A549 (cell line): Measurements from ENCODE around the gene TWIST2.

Experiments used
- CBX8 ChIP-seq: fragments of 200-600 bp; sonication (generic); IDR thresholded peaks from 2 replicates; pipeline ENCODE4 v1.6.1; 2016
- CTCF ChIP-seq: fragments of >200 bp; sonication (Bioruptor Twin); formaldehyde crosslinking; IDR thresholded peaks from 3 replicates; pipeline ENCODE4 v1.5.1; 2016
- MAFK ChIP-seq: fragments of 450-650 bp; IDR thresholded peaks from 2 replicates; pipeline ENCODE4 v1.6.1; 2014; ENCODE audit not compliant: partially characterized antibody
- NFE2L2 ChIP-seq: fragments of 150-350 bp; conservative IDR thresholded peaks from 2 replicates; pipeline ENCODE4 v1.6.1; 2014; ENCODE audit warnings: low read length
- USF2 ChIP-seq: fragments of 450-650 bp; IDR thresholded peaks from 2 replicates; pipeline ENCODE4 v1.6.1; 2014; ENCODE audit warnings: antibody characterized with exemption
- TF ChIP-seq, protein P1 (sequence below): fragments of 200-600 bp; sonication (generic); IDR thresholded peaks from 2 replicates; pipeline ENCODE4 v1.6.1; 2016; ENCODE audit warnings: antibody characterized with exemption, mild to moderate bottlenecking, moderate library complexity

GRCh38 chr2:238890618-238891456 is 43.0 kb downstream of the TWIST2 start:
- TF ChIP-seq NFE2L2 = no peak
- no peak for TF ChIP-seq USF2
- TF ChIP-seq CTCF = no peak
- TF ChIP-seq, protein P1, sequence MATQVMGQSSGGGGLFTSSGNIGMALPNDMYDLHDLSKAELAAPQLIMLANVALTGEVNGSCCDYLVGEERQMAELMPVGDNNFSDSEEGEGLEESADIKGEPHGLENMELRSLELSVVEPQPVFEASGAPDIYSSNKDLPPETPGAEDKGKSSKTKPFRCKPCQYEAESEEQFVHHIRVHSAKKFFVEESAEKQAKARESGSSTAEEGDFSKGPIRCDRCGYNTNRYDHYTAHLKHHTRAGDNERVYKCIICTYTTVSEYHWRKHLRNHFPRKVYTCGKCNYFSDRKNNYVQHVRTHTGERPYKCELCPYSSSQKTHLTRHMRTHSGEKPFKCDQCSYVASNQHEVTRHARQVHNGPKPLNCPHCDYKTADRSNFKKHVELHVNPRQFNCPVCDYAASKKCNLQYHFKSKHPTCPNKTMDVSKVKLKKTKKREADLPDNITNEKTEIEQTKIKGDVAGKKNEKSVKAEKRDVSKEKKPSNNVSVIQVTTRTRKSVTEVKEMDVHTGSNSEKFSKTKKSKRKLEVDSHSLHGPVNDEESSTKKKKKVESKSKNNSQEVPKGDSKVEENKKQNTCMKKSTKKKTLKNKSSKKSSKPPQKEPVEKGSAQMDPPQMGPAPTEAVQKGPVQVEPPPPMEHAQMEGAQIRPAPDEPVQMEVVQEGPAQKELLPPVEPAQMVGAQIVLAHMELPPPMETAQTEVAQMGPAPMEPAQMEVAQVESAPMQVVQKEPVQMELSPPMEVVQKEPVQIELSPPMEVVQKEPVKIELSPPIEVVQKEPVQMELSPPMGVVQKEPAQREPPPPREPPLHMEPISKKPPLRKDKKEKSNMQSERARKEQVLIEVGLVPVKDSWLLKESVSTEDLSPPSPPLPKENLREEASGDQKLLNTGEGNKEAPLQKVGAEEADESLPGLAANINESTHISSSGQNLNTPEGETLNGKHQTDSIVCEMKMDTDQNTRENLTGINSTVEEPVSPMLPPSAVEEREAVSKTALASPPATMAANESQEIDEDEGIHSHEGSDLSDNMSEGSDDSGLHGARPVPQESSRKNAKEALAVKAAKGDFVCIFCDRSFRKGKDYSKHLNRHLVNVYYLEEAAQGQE = no peak
- no peak for TF ChIP-seq CBX8
- TF ChIP-seq MAFK = no peak
